Fibroblast of peridontal ligament (primary cell): ENCODE results near the gene MYO9B.

Experiments used
- DNase-seq: peaks from one replicate; pipeline ENCODE4 v3.0.0-alpha.2; 2010; ENCODE audit errors: extremely low read depth

The MYO9B gene, protein sequence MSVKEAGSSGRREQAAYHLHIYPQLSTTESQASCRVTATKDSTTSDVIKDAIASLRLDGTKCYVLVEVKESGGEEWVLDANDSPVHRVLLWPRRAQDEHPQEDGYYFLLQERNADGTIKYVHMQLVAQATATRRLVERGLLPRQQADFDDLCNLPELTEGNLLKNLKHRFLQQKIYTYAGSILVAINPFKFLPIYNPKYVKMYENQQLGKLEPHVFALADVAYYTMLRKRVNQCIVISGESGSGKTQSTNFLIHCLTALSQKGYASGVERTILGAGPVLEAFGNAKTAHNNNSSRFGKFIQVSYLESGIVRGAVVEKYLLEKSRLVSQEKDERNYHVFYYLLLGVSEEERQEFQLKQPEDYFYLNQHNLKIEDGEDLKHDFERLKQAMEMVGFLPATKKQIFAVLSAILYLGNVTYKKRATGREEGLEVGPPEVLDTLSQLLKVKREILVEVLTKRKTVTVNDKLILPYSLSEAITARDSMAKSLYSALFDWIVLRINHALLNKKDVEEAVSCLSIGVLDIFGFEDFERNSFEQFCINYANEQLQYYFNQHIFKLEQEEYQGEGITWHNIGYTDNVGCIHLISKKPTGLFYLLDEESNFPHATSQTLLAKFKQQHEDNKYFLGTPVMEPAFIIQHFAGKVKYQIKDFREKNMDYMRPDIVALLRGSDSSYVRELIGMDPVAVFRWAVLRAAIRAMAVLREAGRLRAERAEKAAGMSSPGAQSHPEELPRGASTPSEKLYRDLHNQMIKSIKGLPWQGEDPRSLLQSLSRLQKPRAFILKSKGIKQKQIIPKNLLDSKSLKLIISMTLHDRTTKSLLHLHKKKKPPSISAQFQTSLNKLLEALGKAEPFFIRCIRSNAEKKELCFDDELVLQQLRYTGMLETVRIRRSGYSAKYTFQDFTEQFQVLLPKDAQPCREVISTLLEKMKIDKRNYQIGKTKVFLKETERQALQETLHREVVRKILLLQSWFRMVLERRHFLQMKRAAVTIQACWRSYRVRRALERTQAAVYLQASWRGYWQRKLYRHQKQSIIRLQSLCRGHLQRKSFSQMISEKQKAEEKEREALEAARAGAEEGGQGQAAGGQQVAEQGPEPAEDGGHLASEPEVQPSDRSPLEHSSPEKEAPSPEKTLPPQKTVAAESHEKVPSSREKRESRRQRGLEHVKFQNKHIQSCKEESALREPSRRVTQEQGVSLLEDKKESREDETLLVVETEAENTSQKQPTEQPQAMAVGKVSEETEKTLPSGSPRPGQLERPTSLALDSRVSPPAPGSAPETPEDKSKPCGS (N-terminal part only)

DNA sequence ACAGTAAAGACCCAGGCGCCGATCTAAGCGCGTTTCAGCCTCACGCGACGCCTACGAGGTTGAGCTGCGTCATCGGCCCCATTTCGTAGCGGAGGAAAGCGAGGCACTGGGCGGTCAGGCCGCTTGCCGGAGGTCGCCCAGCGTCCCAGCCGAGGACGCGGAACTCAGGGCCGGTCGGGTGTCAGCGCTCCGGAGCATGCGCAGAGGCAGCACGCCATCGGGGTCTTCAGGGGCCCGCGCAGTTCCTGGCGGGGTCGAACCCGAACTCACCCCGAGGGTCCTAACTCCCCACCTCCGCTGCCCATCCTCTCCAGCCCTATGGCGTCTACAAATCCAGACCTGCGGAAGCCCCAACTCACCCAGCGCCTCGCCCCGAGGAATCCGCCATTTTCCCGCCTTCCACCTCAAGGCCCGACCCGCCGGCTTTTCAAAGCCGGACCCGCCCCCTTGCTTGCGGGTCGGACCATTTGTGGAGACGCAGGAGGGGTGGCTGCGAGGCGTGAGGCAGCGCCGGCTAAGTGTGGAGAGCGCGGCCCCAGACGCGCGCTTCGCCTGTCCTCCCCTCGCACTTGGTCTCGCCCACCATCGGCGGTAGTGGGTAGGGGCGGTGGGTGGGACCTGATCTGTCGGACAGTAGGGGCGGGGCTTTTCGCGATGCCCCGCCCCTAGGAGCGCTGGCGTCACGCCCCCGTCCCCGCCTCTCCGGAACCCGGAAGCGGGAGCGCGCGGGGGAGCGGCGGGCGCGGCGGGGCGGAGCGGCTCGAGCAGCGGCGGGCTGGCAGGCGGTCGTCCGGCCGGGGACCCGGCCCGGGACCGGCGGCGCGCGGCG is at the start of gene MYO9B, which contains the start of gene HAUS8:
MYO9B (plus strand) TSS at position 743 of the 829 bp plus-strand sequence. CDS start 25,941 bp downstream, outside the sequence.
HAUS8 (minus strand) TSS at position 418 of the 829 bp plus-strand sequence; CDS start at position 388, 30 bp downstream.
- DNase-seq = peak; percentile 99

DNA sequence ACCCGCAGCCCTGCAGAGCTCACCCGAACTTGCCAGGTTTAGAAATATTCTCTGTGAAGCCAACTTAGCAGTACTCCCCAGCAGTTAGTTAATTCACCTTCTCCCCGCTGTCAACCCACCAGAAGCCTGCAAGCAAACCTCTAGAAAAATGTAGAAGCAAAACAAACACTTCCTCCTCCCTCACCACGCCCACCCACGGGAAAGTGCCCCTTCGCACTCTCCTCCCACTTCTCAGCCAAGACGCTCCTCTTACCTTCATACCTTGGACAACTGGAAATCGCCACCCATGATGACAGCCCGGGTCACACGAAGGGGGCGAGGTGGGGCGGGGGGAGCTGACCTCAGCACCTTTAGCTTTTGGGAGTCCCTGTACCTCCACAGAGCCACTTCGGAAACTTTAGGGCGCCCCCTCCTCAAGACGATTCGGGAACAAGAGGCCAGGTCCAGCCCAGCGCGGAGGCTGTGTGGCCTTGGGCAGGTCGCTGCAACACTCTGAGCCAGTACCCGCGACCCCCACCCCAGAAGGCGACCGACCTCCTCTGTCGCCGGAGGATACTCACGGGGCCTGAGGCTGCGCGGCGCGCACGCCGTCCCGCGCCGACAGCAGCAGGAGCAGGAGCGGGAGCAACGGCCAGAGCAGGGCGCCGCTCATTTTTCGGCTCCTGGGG is 49.5 kb upstream of the MYO9B start:
- DNase-seq = no peak

DNA sequence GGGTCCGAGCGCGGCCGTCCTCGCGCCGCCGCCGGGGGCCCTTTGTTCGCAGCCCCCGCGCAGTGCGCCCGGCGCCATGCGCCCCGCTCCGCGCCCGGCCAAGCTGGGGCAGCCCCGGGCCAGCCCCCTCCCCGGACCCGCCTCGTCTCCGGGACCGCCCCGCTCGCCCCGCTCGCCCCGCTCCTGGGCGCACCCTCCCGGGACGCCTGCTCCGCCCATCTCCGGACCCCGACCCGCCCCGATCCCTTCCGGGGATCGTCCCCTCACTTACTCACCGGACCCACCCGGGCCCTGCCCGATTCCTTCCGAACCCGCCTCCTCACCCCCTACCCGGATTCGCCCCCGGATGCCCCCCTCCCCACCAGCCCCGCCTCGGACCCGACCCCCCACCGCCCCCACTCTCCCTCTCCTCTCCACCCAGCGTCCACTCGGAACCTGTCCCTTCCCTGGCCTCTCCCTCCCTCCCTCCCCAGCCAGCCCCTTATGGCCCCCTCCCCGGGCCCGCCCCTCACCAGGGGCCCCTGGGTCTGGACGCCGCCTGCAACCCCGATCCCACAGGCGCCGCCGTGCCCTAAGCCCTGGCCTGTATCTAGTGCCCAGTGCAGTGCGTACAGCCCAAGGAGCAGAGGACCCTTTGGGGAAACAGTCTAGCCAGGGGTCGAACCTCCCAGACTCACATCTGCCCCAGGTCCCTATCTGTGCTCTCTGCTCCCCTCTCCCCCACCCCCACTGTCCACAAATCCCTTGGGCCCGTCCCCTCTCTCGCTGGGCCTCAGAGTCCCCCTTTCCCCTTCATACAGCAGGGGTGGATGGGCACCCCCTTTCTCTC is 48.7 kb upstream of the MYO9B start, which contains the start of gene CPAMD8:
CPAMD8 (minus strand) TSS at position 105 of the 829 bp plus-strand sequence. CDS start 168 bp downstream, outside the sequence.
- no peak for DNase-seq

DNA sequence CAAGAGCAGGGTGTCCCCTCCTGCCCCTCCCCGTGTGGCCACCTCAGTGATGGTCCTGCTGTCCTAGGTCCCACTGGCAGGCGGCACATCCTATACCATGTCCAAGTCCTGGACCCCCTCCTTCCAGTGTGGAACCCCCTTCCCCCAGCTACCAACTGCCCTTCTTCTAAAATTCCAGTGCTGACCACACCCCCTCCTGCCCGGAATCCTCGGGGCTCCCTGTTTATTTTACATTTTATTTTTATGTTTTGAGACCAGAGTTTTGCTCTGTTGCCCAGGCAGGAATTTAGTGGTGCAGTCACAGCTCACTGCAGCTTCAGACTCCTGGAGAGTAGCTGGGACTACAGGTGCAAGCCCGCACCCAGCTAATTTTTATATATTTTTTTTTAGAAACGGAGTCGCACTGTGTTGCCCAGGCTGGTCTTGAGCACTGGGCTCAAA is 48.0 kb upstream of the MYO9B start:
- no peak for DNase-seq

DNA sequence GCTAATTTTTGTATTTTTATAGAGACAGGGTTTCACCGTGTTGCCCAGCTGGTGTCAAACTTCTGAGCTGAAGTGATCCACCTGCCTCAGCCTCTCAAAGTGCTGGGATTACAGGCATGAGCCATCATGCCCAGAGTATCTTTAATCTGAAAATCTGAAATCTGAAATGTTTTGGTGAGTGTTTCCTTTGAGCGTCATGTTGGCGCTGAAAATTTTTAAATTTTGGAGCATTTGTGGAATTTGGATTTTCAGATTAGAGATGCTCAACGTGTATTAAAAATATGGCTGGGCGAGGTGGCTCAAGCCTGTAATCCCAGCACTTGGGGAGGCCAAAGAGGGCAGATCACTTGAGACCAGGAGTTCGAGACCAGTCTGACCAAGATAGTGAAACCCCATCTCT is 43.8 kb upstream of the MYO9B start:
- no peak for DNase-seq

DNA sequence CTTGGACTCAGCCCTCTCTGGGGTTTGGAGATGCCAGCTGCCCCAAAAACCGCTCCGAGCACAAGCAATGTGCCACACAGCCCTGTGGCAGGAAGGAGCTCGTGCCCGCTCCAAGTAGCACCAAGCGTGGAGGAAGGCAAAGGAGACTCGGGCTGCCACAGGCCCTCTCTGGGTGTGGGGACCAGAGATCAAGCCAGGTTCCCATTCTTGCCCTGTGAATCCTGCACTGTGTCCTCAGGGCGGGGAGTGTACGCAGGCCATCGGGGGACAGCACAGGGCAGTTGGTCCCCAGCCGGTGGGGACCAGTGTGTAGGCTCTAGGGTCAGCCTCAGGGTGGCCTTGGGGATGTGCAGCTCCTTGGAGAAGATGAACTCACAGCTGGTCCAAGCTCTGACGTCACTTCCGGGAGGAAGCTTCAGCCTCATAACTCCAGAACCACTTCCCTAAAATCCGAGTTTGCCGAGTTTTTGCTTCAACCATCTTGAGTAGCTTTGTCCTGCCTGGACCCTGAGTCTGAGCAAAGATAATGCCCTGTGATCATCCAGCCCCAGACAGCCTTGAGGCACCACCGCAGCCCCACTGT is 39.6 kb upstream of the MYO9B start:
- DNase-seq = no peak

DNA sequence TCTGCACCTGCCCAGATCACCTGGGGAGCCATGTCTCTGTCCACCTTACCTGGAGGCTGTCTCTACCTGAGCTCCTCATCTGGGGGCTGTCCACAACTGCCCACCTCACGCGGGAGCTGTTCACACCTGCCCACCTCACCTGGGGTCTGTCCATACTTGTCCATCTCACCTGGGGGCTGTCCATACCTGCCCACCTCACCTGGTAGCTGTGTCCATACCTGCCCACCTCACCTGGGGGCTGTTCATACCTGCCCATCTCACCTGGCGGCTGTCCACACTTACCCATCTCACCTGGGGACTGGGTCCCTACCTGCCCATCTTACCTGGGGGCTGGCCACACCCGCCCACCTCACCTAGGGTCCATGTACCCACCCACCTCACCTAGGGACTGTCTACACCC is 38.9 kb upstream of the MYO9B start:
- DNase-seq = no peak

DNA sequence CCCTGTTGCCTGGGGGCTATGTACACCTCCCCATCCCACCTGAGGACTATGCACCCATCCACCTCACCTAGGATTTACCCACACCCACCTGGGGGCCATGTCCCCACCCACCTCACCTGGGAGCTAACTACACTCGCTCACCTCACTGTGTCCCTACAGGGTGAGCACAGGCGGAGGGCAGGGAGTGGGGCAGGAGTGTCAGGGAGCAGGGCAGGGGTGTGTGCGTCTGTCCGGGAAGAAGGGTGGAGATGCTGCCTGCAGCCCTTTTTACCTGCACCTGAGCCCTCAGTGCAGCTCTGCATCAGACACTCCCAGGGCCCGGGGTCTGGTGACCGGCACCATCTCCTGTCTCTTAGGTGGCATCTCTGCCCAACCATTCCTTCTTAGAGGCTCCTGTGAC is 38.4 kb upstream of the MYO9B start:
- DNase-seq = no peak

DNA sequence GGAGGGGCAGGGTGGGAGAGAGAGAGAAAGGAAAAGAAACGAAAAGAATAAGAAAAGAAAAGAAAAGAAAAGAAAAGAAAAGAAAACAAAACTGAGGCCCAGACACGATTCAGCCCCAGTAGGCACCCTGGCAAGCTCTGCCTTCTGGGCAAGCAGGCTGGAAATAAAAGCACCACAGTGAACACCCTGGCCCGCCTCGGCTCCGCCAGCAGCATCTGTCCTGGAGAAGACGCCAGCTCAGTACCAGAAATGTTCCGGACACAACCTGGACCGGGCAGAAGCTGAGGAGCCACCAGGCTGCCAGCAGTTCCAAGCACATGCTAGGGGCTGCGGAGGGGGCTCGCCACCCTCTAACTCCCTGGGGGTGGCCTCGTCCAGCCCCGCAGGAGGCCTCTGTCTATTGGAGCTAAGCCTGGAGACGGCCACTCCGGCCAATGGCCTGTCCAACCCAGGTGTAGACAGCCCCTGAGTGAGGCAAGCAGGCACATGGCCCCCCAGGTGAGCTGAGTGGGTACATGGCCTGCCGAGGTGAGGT is 37.5 kb upstream of the MYO9B start:
- DNase-seq = no peak

DNA sequence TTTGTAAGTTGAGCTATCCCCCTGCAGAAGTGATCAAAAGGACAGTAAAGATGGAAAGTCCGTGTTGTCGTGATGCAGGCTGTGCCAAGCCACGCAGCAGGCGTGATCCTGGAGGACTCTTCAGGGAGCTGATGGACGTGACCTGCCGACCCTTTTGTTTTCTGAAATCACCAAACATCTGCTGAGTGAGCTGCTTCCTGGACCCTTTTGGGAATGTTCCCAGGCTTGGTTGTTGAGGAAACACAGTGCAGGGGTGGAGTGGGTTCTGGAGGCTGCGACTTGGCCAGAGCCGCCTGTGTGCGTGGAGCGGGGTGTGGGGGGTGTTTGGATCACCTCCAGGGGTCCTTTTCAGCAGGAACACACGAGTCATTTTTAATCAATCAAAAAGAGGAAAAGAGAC is 33.6 kb upstream of the MYO9B start:
- peak; percentile 29 for DNase-seq

DNA sequence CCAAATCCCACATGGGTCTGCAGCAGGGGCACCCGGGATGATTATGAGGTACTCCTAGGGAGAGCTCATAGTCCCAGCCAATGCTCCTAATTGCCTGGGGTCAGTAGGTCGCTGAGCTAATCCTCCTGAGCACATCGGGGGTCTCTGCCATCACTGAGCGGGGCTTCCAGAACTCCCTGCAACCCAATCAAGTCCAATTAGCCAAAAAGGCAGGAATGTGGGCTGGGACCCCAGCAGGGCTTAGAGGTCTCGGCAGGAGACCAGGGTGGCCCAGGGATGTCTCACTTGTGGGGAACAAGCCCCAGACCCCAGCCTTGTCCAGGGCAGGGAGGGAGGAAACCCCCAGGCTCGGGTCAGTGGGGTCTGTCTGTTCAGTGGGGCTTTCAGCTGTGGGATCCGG is 31.8 kb upstream of the MYO9B start:
- no peak for DNase-seq

DNA sequence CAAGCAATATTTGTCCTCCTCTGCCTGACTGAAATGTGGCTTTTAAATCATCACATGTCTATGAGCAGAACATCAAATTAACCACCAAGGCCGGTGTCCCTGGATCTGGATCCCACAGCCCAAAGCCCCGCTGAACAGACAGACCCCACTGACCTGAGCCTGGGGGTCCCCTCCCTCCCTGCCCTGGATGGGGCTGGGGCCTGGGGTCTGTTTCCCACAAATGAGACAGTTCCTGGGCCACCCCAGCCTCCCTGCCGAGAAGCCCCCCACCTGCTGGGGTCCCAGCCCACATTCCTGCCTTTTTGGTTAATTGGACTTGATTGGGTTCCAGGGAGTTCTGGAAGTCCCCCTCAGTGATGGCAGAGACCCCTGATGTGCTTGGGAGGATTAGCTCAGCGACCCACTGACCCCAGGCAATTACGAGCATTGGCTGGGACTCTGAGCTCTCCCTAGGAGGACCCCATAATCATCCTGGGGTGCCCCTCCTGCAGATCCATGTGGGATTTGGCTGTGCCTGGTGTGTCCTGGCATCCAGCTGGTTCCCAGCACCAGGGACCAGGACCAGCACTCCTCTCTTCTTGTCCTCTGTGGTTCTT is 29.6 kb upstream of the MYO9B start:
- DNase-seq = no peak

DNA sequence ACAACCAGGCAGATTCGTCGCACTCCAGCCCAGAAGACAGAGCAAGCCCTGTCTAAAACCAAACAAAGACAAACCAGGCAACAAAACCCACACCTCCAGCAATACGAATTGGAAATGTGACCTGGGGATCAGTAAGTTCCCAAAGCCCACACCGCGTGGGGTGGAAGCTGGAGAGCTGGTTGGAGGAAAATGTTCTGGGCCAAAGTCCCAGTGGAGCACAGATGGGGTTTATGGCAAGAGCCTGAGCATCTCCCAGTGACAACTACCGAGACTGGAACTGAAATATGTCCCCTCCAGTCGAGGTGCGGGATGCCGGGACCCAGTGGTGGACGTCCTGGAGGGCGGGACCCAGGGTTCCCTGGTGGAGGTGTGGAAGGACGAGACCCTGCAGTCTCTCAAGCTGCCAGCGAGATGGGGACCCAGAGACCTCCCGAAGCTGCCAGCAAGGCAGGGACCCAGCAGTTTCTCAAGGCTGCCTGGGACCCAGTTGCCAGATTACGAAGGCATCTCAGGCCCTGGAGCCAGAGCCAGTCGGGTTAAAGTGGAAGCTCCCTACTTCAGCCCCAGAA is 26.6 kb upstream of the MYO9B start:
- no peak for DNase-seq

DNA sequence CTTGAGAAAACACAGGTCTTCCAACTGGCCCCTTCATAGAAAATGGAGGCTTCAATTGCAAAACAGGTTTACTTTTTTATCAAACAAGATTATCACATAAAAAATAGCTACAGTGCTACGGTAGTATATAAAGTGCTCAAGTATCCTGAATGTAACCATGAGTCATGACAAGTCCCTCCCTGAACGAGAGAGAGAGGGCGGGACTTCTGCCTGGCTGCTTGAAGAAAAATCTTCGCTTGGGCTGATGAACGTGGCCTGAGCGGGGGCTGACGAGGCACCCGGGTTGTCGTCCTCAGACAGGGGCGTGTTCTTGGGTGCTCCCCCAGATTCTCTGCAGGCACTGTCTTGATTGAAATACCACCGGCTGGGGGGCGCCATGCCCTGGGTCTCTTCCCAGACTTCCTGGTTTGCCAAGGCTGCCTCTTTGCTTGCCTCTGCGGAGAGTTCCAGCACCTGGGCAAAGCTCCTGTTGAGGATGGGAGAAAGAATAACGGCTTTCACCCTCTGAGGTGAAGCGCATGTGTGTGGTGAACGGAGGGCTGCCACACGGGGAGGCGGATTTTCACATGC is 25.8 kb upstream of the MYO9B start:
- DNase-seq = peak; percentile 59

DNA sequence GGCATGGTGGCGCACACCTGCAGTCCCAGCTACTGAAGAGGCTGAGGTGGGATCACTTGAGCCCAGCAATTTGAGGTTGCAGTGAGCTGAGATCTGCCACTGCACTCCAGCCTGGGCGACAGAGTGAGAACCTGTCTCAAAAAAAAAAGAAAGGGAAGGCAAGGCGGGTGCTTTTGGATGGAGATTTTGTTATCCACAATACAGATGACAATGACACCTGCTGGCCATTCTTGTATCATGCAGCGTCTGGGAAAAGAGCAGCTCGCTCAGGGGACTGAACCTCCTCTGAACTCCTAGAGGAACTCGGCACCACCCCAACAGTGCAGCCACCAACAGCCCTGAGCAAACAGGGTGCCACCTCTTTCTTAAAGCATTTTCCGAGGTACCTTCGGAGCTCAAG is 23.1 kb upstream of the MYO9B start:
- peak; percentile 70 for DNase-seq

DNA sequence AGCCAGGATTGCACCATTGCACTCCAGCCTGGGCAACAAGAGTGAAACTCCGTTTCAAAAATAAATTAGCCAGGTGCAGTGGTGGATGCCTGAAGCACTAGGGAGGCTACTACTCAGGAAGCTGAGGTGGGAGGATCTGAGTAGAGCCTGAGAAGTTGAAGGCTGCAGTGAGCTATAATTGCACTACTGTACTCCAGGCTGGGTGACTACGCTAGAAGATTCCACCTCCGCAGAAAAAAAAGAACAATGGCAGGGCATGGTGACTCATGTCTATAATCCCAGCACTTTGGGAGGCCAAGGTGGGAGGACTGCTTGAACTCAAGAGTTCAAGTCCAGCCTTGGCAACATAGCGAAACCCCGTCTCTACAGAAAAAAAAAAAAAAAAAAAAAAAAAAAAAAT is 20.8 kb upstream of the MYO9B start:
- no peak for DNase-seq

DNA sequence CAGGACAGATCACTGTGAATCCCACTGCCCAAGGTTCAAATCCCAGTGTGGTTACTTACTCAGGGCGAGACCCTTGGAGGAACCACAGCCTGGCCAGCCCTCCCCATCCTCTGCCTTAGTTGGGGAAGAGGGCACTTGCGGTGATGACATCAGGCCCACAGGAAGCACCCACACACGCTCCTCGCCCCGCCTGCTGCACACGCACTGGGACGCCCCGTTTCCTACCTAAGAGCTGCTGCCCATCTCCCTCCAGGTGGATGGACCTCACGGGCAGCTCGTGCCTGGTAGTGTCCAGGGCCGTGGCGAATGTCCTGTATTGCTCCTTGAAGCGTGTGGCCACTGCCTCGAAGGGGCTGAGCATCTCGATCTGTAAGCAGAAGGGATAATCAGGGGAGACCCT is 19.9 kb upstream of the MYO9B start:
- no peak for DNase-seq

DNA sequence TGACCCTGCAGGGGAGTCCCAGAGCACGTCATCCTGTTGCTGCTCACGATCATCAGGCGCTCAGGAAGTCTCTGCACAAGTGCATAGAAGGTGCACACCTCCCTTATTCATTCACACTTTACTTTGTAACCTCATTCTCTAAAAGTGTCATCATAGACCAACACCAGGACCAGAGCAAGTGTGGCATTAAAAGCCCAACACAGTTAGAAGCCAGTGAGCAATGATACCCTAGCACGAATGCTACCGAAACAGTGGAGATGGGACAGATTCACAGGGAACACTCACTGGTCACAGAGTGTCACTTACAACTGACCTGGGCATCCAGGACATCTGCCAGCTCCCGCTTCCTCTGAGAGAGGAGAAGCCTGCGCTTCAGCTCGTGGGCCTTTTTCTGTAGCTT is 17.3 kb upstream of the MYO9B start:
- peak; percentile 49 for DNase-seq
